ENCODE results near the gene NCK2. TPM values are rescaled to one million over a fixed set of nuclear protein-coding genes. Genes with fewer than 3 reads are reported as not detected.

The NCK2 gene
- total and polyA plus RNA-seq, 2 experiments from 2014 or later, result 72.6 to 100 TPM

GRCh38 chr2:105915005-105915558 is 170.4 kb downstream of the NCK2 start:
- H2AFZ ChIP-seq, result no peak overlapping the region
- H3K36me3 ChIP-seq (replicated peaks; ENCODE audit: insufficient read depth, low read depth), result no peaks in the 10 kb centered on the region
- DNase-seq (ENCODE audit: low spot score), result no peak
- no peak overlapping the region for H3K27ac ChIP-seq
- no peak overlapping the region for H3K4me3 ChIP-seq
- peaks cover 10% of the 10 kb centered on the region for H3K4me1 ChIP-seq (ENCODE audit: insufficient read depth)
- H3K4me2 ChIP-seq, result no peak overlapping the region
- no peaks in the 10 kb centered on the region for H3K79me2 ChIP-seq
- WGBS (ENCODE audit: low lambda C conversion rate, missing lambda C conversion rate), result 91% methylated on average over 2 of the region's 2 CpGs
- no peaks in the 10 kb centered on the region for H4K20me1 ChIP-seq (ENCODE audit: insufficient read depth, poor library complexity, severe bottlenecking)
- no peaks in the 10 kb centered on the region for H3K27me3 ChIP-seq
- no peak for TF ChIP-seq CTCF (IDR thresholded peaks at IDR 0.05; ENCODE audit: poor library complexity)
- TF ChIP-seq EZH2phosphoT487 (IDR thresholded peaks at IDR 0.05; ENCODE audit: low read depth, severe bottlenecking, unreplicated experiment), result no peak
- no peak for TF ChIP-seq EZH2 (IDR thresholded peaks at IDR 0.05; ENCODE audit: borderline replicate concordance)
- H3K9me3 ChIP-seq (ENCODE audit: low read depth), result no peaks in the 10 kb centered on the region
- H3K9me2 ChIP-seq (replicated peaks; ENCODE audit: insufficient read depth), result no peaks in the 10 kb centered on the region

- no peaks in the 10 kb centered on the region for H4K20me1 ChIP-seq (ENCODE audit: insufficient read depth, poor library complexity, severe bottlenecking)
- no peaks in the 10 kb centered on the region for H3K27me3 ChIP-seq
- H3K9me2 ChIP-seq (replicated peaks; ENCODE audit: insufficient read depth), result no peaks in the 10 kb centered on the region
- 92% methylated on average over 4 of the region's 4 CpGs for WGBS (ENCODE audit: low lambda C conversion rate, missing lambda C conversion rate)
- TF ChIP-seq EZH2phosphoT487 (IDR thresholded peaks at IDR 0.05; ENCODE audit: low read depth, severe bottlenecking, unreplicated experiment), result no peak
- TF ChIP-seq EZH2 (IDR thresholded peaks at IDR 0.05; ENCODE audit: borderline replicate concordance), result no peak
- no peak for TF ChIP-seq CTCF (IDR thresholded peaks at IDR 0.05; ENCODE audit: poor library complexity)
- no peak overlapping the region for H3K4me2 ChIP-seq
- H2AFZ ChIP-seq, result no peak overlapping the region
- no peak overlapping the region for H3K27ac ChIP-seq
- no peaks in the 10 kb centered on the region for H3K36me3 ChIP-seq (replicated peaks; ENCODE audit: insufficient read depth, low read depth)
- no peak for DNase-seq (ENCODE audit: low spot score)
- no peak overlapping the region for H3K4me3 ChIP-seq
- H3K9me3 ChIP-seq (ENCODE audit: low read depth), result no peaks in the 10 kb centered on the region
- H3K79me2 ChIP-seq, result no peaks in the 10 kb centered on the region
- no peaks in the 10 kb centered on the region for H3K4me1 ChIP-seq (ENCODE audit: insufficient read depth)
Observed at GRCh38 chr2:105917226-105917625, 172.5 kb downstream of the NCK2 start.

DNA sequence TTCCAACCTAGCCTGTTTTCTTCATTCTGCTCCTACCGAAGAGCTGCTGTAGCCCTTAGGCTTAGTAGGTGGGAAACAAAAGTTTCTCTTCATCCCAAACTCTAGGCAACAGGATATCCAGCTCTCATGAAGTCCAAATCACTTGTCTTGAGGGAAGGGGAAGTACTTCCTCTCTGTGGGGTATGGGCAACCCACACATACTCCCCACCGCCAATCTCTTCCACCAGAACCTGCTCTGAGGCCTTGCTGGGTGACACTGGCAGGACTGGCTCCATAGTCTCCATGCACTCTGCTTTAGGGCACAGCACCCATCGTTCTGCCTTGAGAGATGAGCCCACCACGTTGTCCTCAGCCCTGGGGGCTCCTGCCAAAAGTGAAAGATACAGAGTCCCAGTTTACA is 173.0 kb downstream of the NCK2 start:
- Histone ChIP-seq H3K4me1 (ENCODE audit: insufficient read depth) (no peaks in the 10 kb centered on the region), H3K27me3 (no peaks in the 10 kb centered on the region), H3K9me2 (replicated peaks; ENCODE audit: insufficient read depth) (no peaks in the 10 kb centered on the region), H2AFZ (no peak overlapping the region), H3K36me3 (replicated peaks; ENCODE audit: insufficient read depth, low read depth) (no peaks in the 10 kb centered on the region), H3K9me3 (ENCODE audit: low read depth) (no peaks in the 10 kb centered on the region), H3K27ac (no peak overlapping the region), H4K20me1 (ENCODE audit: insufficient read depth, poor library complexity, severe bottlenecking) (no peaks in the 10 kb centered on the region), H3K4me2 (no peak overlapping the region), H3K4me3 (no peak overlapping the region), H3K79me2 (no peaks in the 10 kb centered on the region)
- TF ChIP-seq EZH2 (IDR thresholded peaks at IDR 0.05; ENCODE audit: borderline replicate concordance) (no peak), CTCF (IDR thresholded peaks at IDR 0.05; ENCODE audit: poor library complexity) (no peak), EZH2phosphoT487 (IDR thresholded peaks at IDR 0.05; ENCODE audit: low read depth, severe bottlenecking, unreplicated experiment) (no peak)
- 95% methylated on average over 4 of the region's 4 CpGs for WGBS (ENCODE audit: low lambda C conversion rate, missing lambda C conversion rate)
- no peak for DNase-seq (ENCODE audit: low spot score)
